ENCODE data around the gene SUN5. TPM values are rescaled to one million over a fixed set of nuclear protein-coding genes. Genes with fewer than 3 reads are reported as not detected.
"Not testable (repeated sequence)": the region's sequence is repeated elsewhere in the genome, so short reads cannot be mapped to it uniquely, and the experiment has no call there.

The SUN5 gene
- polyA plus RNA-seq (2012; ENCODE audit: missing spikeins), result not detected

GRCh38 chr20:33004141-33004751 is at the start of gene SUN5:
SUN5 (minus strand) TSS chr20:33004433; CDS start chr20:33004340, 93 bp downstream.
- DNase-seq (ENCODE audit: insufficient read length) (no peak), FAIRE-seq (no peak)
- TF ChIP-seq POLR2AphosphoS5 (IDR thresholded peaks at IDR 0.05; ENCODE audit: low read depth, low read length) (no peak), TAF1 (IDR thresholded peaks at IDR 0.05; ENCODE audit: borderline replicate concordance, low read depth, low read length) (no peak), POLR2A (IDR thresholded peaks at IDR 0.05; ENCODE audit: low read depth, low read length) (no peak)

- DNase-seq (ENCODE audit: insufficient read length), result no peak
- no peak for TF ChIP-seq POLR2AphosphoS5 (IDR thresholded peaks at IDR 0.05; ENCODE audit: low read depth, low read length)
- TF ChIP-seq POLR2A (IDR thresholded peaks at IDR 0.05; ENCODE audit: low read depth, low read length), result no peak
- no peak for FAIRE-seq
These were observed 49.3 kb upstream of the SUN5 start, which contains the start of gene BPIFB3 for GRCh38 chr20:33053291-33054106. BPIFB3 (plus strand) TSS chr20:33053903; CDS start chr20:33055436, 1,533 bp downstream.

GRCh38 chr20:33051333-33051732 is 47.1 kb upstream of the SUN5 start:
- FAIRE-seq, result no peak
- no peak for TF ChIP-seq POLR2AphosphoS5 (IDR thresholded peaks at IDR 0.05; ENCODE audit: low read depth, low read length)
- TF ChIP-seq TAF1 (IDR thresholded peaks at IDR 0.05; ENCODE audit: borderline replicate concordance, low read depth, low read length), result no peak
- no peak for TF ChIP-seq POLR2A (IDR thresholded peaks at IDR 0.05; ENCODE audit: low read depth, low read length)
- no peak for DNase-seq (ENCODE audit: insufficient read length)

GRCh38 chr20:33046412-33046811 is 42.2 kb upstream of the SUN5 start:
- DNase-seq (ENCODE audit: insufficient read length), result no peak
- TF ChIP-seq TAF1 (IDR thresholded peaks at IDR 0.05; ENCODE audit: borderline replicate concordance, low read depth, low read length) (no peak), POLR2A (IDR thresholded peaks at IDR 0.05; ENCODE audit: low read depth, low read length) (no peak)
- FAIRE-seq, result no peak

- not testable (repeated sequence) for FAIRE-seq
These were observed 41.0 kb upstream of the SUN5 start for GRCh38 chr20:33045129-33045721.

GRCh38 chr20:33043731-33044181 is 39.5 kb upstream of the SUN5 start:
- TF ChIP-seq POLR2AphosphoS5 (IDR thresholded peaks at IDR 0.05; ENCODE audit: low read depth, low read length) (no peak), TAF1 (IDR thresholded peaks at IDR 0.05; ENCODE audit: borderline replicate concordance, low read depth, low read length) (no peak), POLR2A (IDR thresholded peaks at IDR 0.05; ENCODE audit: low read depth, low read length) (no peak)

More at GRCh38 chr20:33045129-33045721, 41.0 kb upstream of the SUN5 start:
- not testable (repeated sequence) for DNase-seq (ENCODE audit: insufficient read length)

GRCh38 chr20:33042983-33043730 is 38.9 kb upstream of the SUN5 start:
- FAIRE-seq (no peak), DNase-seq (ENCODE audit: insufficient read length) (no peak)
- TF ChIP-seq TAF1 (IDR thresholded peaks at IDR 0.05; ENCODE audit: borderline replicate concordance, low read depth, low read length) (no peak), POLR2A (IDR thresholded peaks at IDR 0.05; ENCODE audit: low read depth, low read length) (no peak), POLR2AphosphoS5 (IDR thresholded peaks at IDR 0.05; ENCODE audit: low read depth, low read length) (no peak)

More at GRCh38 chr20:33043731-33044181, 39.5 kb upstream of the SUN5 start:
- no peak for DNase-seq (ENCODE audit: insufficient read length)
- FAIRE-seq, result no peak

- no peak for TF ChIP-seq POLR2AphosphoS5 (IDR thresholded peaks at IDR 0.05; ENCODE audit: low read depth, low read length)
- TF ChIP-seq POLR2A (IDR thresholded peaks at IDR 0.05; ENCODE audit: low read depth, low read length), result no peak
- TF ChIP-seq TAF1 (IDR thresholded peaks at IDR 0.05; ENCODE audit: borderline replicate concordance, low read depth, low read length), result no peak
- DNase-seq (ENCODE audit: insufficient read length) (no peak), FAIRE-seq (no peak)
These were observed 38.2 kb upstream of the SUN5 start for GRCh38 chr20:33042430-33042829.

- DNase-seq (ENCODE audit: insufficient read length), result no peak
- TF ChIP-seq POLR2A (IDR thresholded peaks at IDR 0.05; ENCODE audit: low read depth, low read length), result no peak
- no peak for TF ChIP-seq TAF1 (IDR thresholded peaks at IDR 0.05; ENCODE audit: borderline replicate concordance, low read depth, low read length)
- TF ChIP-seq POLR2AphosphoS5 (IDR thresholded peaks at IDR 0.05; ENCODE audit: low read depth, low read length), result no peak
- no peak for FAIRE-seq
These were observed 34.0 kb upstream of the SUN5 start for GRCh38 chr20:33038243-33038642.

- no peak for FAIRE-seq
- TF ChIP-seq POLR2AphosphoS5 (IDR thresholded peaks at IDR 0.05; ENCODE audit: low read depth, low read length) (no peak), TAF1 (IDR thresholded peaks at IDR 0.05; ENCODE audit: borderline replicate concordance, low read depth, low read length) (no peak), POLR2A (IDR thresholded peaks at IDR 0.05; ENCODE audit: low read depth, low read length) (no peak)
- no peak for DNase-seq (ENCODE audit: insufficient read length)
These were observed 33.2 kb upstream of the SUN5 start for GRCh38 chr20:33037456-33037855.

- no peak for DNase-seq (ENCODE audit: insufficient read length)
- no peak for FAIRE-seq
- no peak for TF ChIP-seq TAF1 (IDR thresholded peaks at IDR 0.05; ENCODE audit: borderline replicate concordance, low read depth, low read length)
- no peak for TF ChIP-seq POLR2A (IDR thresholded peaks at IDR 0.05; ENCODE audit: low read depth, low read length)
- TF ChIP-seq POLR2AphosphoS5 (IDR thresholded peaks at IDR 0.05; ENCODE audit: low read depth, low read length), result no peak
These were observed 30.8 kb upstream of the SUN5 start for GRCh38 chr20:33034901-33035492.

Data from GM12892 (cell line).